Measurements from ENCODE around the gene ELOVL1.
"Not testable (repeated sequence)": the region's sequence is repeated elsewhere in the genome, so short reads cannot be mapped to it uniquely, and the experiment has no call there.

Gene ELOVL1

GRCh38 chr1:43379476-43379875 is 11.7 kb upstream of the ELOVL1 start:
- no peak for DNase-seq

DNA sequence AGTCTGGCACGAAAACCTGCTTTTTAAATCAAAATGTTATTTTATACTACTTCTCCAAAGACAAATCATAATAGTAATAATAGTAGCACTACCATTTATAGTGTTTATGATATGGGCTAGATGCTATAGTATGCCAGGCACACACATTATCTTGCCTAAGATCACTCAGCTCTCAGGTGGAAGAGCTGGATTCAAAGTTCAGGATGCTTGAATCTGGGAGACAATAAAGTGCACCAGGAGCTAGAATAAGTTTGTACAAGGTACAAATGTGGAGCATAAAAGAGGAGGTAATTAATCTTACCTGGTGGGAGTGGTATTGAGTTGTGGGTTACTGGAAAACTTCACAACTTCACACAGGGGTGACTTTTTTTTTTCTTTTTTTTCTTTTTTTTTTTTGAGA is 10.0 kb upstream of the ELOVL1 start:
- no peak for DNase-seq

DNA sequence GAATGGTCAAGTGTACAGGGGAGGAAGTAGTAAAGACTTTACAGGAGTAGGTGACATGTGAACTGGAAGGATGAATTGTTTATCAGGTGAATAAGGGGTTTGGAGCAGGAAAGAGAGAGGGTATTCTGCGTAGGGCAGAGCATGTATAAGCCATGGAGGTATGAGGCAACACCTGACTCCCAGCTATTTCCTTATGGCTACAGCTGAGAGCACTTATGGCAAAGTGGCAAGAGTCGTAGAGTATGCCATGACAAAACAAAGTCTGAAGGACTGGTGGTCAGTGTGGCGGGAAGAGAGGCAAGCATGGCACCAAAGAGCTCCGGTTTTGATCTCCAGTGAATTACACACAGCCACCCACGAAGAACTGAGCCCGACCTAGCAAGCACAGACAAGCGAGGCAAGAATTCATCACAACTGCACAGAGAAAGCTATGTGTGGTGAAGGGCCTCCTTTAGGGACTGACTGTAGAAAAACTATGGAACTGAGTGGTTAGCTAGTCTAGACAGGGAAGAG is 9.0 kb upstream of the ELOVL1 start:
- DNase-seq, result no peak

GRCh38 chr1:43373066-43373940 is 5.5 kb upstream of the ELOVL1 start:
- no peak for DNase-seq

GRCh38 chr1:43372172-43372571 is 4.4 kb upstream of the ELOVL1 start:
- DNase-seq, result no peak

- no peak for DNase-seq
Observed at GRCh38 chr1:43370564-43370963, 2.8 kb upstream of the ELOVL1 start.

DNA sequence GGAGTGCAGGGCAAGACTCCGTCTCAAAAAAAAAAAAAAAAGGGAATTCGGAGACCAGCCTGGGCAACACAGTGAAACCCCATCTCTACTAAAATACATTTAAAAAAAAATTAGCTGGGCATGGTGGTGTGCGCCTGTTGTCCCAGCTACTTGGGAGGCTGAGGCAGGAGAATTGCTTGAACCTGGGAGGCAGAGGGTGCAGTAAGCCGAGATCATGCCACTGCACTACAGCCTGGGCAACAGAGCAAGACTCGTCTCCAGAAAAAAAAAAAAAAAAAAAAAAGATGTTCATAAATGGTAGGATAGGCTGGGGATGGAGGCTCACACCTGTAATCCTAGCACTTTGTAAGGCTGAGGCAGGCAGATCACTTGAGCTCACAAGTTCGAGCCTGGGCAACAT is 2.0 kb upstream of the ELOVL1 start:
- not testable (repeated sequence) for DNase-seq

DNA sequence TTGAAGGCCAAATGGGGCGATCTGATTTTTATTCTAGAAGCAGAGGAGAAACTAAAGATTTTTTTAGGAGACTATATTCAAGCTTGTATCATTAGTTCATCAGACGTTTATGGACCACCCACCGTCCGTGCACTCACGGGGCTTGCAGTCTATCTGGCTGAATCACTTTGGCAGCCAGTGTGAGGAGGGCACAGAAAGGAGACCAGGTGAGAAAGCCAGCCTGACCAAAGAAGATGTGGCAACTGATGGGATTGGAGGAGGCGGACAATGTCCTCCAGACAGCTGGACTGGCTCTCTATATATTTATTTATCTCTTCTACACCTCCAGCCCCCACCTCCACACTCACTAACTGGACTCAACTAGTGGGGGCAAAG is 822 bp upstream of the ELOVL1 start:
- DNase-seq, result no peak

GRCh38 chr1:43367026-43367903 is 546 bp downstream of the ELOVL1 start:
- no peak for DNase-seq

DNA sequence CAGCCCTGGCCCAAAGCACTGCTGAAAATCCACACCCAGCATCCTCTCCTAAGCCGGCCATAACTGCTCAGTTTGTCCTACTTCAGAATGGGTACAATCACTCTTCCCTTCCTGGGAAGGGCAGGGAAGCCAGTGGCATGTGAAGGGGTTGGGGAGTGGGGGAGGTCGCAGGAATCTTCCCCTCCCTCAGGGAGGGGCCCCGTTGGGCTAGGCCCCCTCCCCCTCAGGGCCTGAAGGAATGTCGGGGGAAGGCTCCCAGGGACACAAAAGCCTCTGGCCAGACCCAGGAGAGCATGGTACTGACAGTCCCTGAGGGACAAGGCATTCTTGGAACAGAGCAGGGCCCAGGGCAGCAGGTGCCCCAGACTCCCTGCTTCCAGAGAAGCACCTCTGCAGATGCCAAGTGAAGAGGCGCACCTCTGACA is 1.2 kb downstream of the ELOVL1 start:
- no peak for DNase-seq

DNA sequence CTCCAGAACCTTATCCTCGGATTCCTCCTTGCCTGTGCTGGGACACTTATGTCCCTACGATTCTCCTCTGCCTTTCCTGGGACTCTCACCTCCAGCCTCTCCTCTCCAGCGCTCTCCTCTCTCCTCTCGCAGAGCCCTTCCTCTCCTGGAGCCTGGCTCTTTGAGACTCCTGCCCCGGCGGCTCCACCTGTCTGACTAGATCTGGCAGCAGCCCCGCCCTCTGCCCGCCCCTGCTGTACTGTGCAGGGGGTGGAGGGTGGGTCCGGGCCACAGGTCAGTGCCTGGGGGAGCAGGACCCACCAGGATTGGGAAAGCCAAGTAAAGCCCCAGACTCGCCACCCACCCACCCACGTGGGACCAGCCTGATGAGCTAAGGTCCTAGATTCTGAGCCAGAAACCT is 1.6 kb downstream of the ELOVL1 start:
- DNase-seq, result no peak

- no peak for DNase-seq
Observed at GRCh38 chr1:43365678-43366077, 2.1 kb downstream of the ELOVL1 start.

- no peak for DNase-seq
Observed at GRCh38 chr1:43363935-43364525, 3.8 kb downstream of the ELOVL1 start.

GRCh38 chr1:43363283-43363934 is 4.4 kb downstream of the ELOVL1 start:
- DNase-seq, result no peak

DNA sequence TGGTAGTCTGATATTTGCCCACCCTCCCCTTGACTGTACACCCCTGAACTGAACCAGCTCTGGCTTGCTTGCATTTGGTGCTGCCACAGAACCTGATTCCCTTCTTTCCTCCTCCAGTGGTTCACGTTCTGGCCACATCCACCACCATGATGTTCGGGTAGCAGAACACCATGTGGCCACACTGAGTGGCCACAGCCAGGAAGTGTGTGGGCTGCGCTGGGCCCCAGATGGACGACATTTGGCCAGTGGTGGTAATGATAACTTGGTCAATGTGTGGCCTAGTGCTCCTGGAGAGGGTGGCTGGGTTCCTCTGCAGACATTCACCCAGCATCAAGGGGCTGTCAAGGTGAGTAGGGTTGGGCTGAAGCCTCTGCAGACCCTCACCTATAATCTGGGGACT is 7.2 kb downstream of the ELOVL1 start:
- no peak for DNase-seq

DNA sequence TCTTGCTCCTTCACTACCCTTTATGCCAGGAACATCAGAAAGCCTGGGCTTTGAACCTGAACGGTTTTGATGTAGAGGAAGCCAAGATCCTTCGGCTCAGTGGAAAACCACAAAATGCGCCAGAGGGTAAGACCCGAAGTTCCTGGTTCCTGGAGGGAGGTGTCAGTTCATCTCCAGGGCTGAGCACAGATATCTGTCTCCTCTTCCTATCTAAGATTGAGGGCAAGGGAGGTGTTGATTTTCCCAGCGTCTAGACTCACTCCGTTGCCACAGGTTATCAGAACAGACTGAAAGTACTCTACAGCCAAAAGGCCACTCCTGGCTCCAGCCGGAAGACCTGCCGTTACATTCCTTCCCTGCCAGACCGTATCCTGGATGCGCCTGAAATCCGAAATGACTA is 8.1 kb downstream of the ELOVL1 start:
- no peak for DNase-seq

DNA sequence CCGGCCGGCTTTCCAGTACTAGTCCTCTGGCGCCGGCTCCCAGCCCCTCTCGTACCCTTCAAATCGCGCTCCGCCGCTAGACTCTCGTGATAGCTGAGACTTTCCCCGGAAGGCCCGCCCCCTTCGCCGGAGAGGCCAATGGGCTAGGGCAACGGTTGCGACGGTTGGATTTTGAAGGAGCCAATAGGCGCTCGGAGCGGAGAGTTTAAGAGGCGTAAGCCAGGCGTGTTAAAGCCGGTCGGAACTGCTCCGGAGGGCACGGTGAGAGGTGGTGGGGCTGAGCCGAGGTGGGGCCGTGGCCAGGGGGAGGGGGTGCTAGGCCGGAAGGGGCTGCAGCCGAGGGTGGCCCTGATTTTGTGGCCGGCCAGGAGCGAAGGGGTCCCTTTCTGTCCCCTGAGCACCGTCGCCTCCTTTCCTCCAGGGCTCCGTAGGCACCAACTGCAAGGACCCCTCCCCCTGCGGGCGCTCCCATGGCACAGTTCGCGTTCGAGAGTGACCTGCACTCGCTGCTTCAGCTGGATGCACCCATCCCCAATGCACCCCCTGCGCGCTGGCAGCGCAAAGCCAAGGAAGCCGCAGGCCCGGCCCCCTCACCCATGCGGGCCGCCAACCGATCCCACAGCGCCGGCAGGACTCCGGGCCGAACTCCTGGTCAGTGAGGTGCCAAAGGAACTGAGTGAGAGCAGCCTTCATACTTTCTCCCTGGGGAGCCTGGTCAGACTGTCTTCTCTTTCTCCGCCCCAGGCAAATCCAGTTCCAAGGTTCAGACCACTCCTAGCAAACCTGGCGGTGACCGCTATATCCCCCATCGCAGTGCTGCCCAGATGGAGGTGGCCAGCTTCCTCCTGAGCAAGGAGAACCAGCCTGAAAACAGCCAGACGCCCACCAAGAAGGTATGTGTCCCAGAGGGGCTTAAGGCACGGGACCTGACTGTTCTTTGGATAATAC is 8.8 kb downstream of the ELOVL1 start, which contains the start of gene CDC20:
Gene CDC20, plus strand, starts transcription at position 236 of the 948 bp plus-strand sequence. Its CDS starts 235 bp downstream, at position 471.
- peak; percentile 88 for DNase-seq

GRCh38 chr1:43358121-43358745 is 9.6 kb downstream of the ELOVL1 start:
- no peak for DNase-seq

GRCh38 chr1:43357251-43357650 is 10.6 kb downstream of the ELOVL1 start:
- no peak for DNase-seq

DNA sequence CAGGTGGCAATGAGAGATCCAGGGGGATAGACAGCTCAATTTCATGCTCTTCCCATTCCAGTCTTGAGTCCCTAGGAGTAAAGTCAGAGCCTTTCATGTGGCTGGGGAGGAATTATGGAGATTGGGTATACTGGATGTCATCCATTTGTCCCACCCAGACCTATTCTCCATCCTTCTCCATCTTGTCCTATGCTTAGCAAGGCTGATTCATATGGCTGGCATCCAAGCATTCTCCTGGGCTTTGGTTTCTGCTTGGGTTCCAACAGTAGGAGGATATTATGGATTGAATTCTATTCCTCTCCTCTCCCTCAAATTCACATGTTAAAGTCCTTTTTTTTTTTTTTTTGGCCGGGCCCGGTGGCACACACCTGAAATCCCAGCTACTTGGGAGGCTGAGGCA is 12.9 kb downstream of the ELOVL1 start:
- DNase-seq, result no peak

DNA sequence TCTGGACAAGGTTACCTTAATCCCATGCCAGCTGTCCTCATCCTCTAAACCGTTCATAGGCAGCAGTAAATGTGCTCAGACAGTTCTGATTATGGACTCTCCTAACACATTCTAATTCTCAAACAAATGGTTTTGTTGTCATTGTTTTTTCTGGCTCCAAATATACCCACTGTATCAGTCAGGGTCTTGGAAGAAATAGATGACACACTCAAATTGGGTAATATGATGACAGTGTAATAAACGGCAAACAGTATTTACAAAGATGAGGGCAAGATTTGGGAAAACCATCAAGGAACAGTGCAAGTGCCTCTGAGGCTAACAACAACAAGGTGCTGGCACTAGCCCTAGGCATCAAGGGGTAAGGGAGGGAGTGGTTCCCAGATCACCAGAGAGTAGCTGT is 13.3 kb downstream of the ELOVL1 start:
- DNase-seq, result no peak

Data from NCI-H187 treated with DMSO at 0.1 percent for 48 hours (cell line).